HG03571 (cell line): ENCODE results near the gene VPS39.
"Not testable (repeated sequence)": the region's sequence is repeated elsewhere in the genome, so short reads cannot be mapped to it uniquely, and the experiment has no call there.

Source experiments
- ATAC-seq: cut with Tn5 transposase; IDR thresholded peaks from one replicate; pipeline ENCODE4 v1.9.1; 2021; ENCODE audit not compliant: unreplicated experiment

The VPS39 gene, protein sequence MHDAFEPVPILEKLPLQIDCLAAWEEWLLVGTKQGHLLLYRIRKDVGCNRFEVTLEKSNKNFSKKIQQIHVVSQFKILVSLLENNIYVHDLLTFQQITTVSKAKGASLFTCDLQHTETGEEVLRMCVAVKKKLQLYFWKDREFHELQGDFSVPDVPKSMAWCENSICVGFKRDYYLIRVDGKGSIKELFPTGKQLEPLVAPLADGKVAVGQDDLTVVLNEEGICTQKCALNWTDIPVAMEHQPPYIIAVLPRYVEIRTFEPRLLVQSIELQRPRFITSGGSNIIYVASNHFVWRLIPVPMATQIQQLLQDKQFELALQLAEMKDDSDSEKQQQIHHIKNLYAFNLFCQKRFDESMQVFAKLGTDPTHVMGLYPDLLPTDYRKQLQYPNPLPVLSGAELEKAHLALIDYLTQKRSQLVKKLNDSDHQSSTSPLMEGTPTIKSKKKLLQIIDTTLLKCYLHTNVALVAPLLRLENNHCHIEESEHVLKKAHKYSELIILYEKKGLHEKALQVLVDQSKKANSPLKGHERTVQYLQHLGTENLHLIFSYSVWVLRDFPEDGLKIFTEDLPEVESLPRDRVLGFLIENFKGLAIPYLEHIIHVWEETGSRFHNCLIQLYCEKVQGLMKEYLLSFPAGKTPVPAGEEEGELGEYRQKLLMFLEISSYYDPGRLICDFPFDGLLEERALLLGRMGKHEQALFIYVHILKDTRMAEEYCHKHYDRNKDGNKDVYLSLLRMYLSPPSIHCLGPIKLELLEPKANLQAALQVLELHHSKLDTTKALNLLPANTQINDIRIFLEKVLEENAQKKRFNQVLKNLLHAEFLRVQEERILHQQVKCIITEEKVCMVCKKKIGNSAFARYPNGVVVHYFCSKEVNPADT

GRCh38 chr15:42207674-42208579, at the start of gene VPS39:
Gene VPS39, minus strand, starts transcription at chr15:42208304. Its CDS starts 151 bp downstream, at chr15:42208153.
- peak; percentile 95 for ATAC-seq

DNA sequence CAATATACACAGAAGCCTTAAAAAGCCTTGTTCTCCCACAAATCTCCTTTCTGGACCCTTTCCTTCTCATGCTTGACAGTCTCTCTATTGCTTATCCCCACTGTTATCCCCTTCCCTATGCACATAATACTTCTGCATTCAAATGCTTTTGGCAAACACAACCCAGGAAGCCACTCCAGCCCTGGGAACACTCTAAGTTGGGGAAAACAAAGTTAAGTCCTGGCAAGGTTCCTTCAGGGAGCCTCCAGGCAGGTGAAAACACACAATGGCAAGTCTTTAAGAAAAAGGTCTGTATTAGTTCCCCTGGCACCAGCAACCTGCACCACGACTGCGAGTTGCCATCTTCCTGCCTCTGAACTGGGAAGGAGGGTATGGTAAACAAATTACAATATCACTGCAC, 45.2 kb upstream of the VPS39 start:
- ATAC-seq: no peak

DNA sequence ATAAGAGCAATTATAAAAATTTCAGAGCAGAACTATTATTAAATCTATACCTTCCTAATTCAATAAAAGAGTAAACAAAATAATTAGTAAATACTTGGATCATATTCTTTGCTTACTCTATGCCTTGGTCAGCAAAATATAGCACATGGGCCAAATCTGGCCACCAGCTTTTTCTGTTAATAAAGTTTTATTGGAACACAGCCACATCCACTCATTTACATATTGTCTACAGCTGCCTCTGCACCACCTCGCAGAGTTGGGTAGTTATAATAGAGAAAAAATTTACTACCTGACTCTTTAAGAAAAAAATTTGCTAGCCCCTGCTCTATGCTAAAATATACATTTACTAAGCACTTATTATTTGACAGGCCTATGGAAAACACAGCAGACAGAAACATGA, 32.7 kb upstream of the VPS39 start:
- no peak for ATAC-seq

- ATAC-seq: no peak
Measured at GRCh38 chr15:42239528-42240182, 31.6 kb upstream of the VPS39 start.

- no peak for ATAC-seq
Measured at GRCh38 chr15:42233107-42233506, 25.0 kb upstream of the VPS39 start.

DNA sequence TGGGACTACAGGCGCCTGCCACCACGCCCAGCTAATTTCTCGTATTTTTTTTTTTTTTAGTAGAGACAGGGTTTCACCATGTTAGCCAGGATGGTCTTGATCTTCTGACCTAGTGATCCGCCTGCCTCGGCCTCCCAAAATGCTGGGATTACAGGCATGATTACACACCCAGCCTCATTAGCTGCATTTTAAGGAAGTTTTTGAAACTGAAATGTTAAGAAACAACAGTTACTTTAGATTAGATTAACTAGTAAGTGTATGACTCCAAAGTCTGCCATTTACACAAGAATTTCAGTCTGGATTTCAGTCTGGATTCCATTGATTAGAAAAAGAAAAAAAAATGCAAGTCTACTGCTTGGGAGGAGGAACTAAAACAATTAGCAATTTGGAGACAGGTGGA, 24.5 kb upstream of the VPS39 start:
- ATAC-seq: no peak

DNA sequence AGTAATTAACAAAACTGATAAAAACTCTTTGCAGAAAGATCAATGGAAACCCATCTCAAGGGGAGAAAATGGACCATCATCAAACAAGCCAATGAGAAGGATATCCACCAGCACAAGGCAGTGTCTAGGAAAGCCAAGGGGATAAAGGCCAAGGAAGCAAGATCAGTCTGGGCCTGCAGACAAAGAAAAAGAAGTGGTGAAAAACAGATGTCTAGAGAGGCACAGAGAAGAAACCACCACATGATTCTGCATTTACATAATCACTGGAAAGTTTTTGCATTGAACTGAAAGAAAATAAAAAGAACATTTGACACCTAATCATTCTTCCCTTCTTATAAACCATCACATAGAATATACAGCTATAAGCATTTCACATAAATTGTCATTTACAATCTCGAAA, 23.0 kb upstream of the VPS39 start:
- ATAC-seq: no peak

- ATAC-seq: not testable (repeated sequence)
Measured at GRCh38 chr15:42228981-42229380, 20.9 kb upstream of the VPS39 start.

DNA sequence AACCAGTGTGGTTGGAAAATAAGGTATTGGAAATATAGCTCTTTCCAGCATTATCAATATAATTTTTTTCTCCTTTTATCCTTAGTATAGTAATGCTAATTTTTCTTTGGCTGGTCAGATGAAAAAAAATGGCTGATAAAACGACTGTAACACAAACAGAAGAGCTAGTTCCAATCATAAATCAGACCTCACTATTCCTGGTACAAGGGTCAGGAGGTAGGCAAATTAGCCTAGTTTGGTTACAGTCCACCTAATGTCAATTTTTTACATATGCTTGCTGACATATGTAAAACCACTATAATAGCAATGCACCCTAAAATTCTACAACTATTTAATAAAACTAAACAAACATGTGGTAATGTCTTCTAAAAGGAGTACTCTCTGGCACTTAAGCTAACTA, 19.9 kb upstream of the VPS39 start:
- ATAC-seq: no peak

GRCh38 chr15:42226648-42227047, 18.5 kb upstream of the VPS39 start:
- ATAC-seq: no peak

DNA sequence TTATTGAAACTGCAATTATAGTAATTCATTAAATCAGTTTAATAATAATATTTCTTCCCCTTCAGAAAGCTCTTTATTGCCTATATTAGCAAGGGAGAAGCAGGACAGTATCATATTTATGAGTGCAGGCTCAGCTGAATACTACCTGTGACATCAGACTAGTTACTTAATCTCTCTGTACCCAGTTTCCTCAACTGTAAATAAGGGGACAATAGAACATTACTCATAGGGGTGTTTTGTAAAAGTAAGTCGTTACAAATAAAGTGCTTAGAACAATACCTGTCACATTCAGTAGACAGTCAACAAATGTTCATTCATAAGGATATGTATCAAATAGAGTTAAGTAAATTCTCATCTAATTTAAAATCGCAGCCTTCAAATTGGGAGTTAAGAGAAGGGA, 12.1 kb upstream of the VPS39 start:
- ATAC-seq: no peak

GRCh38 chr15:42218953-42219592, 11.0 kb upstream of the VPS39 start:
- no peak for ATAC-seq

GRCh38 chr15:42217568-42217967, 9.5 kb upstream of the VPS39 start:
- ATAC-seq: no peak

- ATAC-seq: no peak
Measured at GRCh38 chr15:42215913-42216829, 8.1 kb upstream of the VPS39 start.

DNA sequence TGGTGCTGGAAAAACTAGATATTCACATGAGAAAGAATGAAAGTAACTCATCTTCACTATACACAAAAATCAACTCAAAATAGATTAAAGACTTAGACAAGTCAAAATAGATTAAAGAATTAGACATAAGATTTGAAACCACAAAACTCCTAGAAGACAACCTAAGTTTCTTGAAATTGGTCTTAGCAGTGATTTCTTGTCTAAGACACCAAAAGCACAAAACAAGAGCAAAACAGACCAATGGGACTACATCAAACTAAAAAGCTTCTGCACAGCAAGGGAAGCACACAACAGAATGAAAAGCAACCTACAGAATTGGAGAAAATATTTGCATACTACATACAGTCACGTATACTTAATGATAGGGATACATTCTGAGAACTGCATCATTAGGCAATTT, 6.5 kb upstream of the VPS39 start:
- no peak for ATAC-seq

GRCh38 chr15:42213511-42213910, 5.4 kb upstream of the VPS39 start:
- no peak for ATAC-seq

DNA sequence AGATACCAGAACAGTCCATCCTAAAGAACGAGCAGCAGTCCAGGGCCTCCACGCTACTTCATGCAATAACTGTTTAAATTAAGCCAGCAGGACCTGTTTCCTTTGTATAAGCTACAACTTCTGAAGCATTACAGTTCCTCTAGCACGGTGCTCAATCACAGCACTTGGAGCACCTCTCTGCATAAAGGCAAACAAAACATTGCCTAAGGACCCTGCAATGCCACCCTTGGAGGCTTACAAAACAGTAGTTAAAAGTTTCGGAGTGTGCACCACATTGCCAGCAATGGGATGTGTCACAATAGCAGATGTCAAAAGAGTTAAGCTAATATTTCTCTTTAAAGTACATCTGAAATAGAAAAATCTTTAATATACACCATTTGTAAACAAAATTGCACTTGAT, 2.6 kb upstream of the VPS39 start:
- no peak for ATAC-seq

- ATAC-seq: no peak
Measured at GRCh38 chr15:42206406-42206805, 1.7 kb downstream of the VPS39 start.

DNA sequence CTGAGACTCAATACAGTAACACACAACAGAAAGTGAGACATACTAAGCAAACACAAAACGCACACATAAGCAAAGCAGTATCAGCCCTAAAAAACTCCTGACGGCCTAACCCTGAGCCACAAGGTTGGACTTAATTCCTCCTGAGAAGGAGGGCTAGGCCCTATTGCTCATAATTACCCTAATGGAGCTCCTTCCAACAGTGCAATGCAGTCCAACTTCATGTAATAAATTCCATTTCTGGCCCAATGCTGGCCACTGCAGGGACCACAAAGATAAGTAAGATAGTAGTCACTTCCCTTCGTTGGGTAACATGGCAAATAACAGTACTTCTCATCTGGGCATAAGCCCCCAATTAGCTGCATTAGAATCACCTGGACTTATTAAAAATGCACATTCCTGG, 4.2 kb downstream of the VPS39 start:
- ATAC-seq: no peak
